HG02973 (cell line): ENCODE measurements around the gene MPPED2.

Experiments
- ATAC-seq: cut with Tn5 transposase; IDR thresholded peaks from one replicate; pipeline ENCODE4 v1.9.1; 2021; ENCODE audit warnings: moderate library complexity; ENCODE audit not compliant: unreplicated experiment

Gene MPPED2

DNA sequence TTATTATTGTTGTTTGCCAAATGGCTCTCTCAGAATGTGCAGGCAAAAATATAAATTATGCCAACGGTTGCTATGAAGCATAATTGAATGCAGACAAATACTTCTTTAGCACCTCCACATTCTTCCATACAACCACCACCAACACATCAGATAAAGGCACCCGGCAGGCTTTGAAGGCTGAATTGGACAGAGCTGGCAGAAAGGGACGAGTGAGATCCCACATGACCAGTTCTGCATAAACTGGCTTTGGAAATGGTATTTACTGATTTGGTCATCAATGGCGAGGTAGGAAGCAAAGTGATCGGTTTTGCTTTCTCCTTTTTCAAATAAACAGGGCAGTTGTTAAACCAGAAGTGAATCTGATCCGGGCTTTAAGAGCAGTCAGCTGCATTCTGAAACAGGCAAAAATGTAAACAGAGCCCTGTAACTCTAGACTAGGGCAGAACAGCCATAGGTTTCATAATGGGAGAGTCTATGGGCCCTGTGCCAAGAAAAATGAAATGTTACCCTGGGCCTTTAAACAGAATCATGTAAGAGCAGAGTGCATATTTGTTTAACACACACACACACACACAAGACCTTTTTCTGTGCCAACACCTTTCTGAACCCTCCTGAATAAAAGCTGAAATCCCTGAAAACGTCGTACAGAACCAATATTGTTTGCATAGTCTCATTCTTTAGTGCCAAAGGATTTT is 97.7 kb downstream of the MPPED2 start:
- no peak for ATAC-seq

DNA sequence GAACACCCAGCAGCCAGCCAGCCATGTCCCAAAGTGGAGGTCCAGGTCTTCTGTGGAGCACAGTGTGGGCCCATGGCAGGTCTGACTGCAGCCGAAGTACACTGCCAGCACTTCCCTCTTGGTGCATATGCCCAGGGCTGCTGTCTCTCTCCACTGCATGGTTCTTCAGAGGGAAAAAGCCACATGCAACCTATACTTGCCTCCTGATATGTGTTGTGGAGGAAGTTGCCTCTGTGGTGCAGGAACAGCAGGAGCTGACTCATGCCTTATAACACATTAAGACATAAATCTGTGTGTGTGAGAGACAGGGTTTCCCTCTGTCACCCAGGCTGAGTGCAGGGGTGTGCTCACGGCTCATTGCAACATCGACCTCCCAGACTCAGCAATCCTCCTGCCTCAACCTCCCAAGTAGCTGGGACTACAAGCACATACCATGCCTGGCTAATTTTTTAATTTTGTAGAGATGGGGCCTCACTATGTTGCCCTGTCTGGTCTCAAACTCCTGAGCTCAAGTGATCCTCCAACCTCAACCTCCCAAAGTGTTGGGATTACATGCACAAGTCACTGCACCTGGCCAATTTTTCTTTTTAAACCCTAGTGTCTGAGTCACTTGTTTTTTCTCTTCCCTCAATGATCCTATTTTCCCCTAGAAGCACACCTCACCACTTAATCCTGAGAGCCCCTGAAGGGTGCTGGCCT is 98.8 kb downstream of the MPPED2 start:
- ATAC-seq: no peak

DNA sequence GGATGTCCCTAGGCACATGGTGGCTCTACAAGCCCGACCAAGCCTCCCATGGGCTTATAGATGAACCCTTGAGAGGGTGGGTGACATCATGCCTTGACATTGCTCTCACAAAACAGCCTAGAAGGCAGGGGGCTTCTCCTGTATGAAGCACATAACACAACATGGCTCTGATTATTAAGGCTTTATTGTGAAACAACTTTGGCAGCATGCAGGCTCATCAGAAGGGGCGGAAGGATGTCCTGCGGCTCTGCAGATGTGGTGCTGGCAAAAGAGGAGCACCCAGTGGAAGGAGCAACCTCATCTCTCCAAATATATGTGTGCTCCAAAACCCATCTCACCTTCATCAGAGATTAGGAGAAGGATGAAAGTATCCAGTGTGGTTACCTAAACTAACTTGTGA is 100.4 kb downstream of the MPPED2 start:
- ATAC-seq: no peak

DNA sequence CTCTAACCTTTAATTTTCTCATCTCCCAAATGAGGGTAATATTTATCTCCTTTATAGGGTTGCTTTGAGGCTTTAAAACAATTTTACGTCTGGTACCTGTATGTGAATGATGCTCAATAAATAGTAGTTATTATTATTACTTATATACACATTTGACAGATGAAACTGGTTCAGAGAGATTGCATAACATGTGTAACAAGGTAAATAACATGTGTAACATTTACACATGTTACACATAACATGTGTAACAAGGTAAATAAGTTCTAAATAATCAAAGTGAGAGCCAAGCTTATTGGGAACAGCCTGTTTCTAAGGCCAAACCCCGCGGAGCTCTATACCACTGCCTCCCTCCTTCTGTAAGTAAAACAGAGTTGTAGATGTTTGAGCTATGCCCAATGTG is 100.9 kb downstream of the MPPED2 start:
- ATAC-seq: no peak

DNA sequence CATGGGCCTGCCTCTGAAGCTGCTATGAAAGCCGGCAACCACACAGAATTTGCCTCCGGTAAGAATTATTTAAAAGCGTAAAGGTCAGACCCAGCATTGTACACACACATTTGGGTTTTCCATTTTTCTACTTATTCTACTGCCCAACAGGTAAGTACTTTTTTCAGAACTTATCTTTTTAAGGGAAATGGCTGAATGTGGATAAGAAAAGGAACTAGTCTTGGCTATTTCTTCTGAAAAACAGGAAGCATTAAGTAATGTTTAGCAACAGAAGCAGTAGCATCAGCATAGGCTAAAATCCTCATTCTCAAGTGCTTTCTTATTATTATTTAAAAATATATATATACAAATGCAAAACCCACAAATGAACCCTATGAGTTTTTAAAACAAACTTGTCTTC is 103.1 kb downstream of the MPPED2 start:
- no peak for ATAC-seq

DNA sequence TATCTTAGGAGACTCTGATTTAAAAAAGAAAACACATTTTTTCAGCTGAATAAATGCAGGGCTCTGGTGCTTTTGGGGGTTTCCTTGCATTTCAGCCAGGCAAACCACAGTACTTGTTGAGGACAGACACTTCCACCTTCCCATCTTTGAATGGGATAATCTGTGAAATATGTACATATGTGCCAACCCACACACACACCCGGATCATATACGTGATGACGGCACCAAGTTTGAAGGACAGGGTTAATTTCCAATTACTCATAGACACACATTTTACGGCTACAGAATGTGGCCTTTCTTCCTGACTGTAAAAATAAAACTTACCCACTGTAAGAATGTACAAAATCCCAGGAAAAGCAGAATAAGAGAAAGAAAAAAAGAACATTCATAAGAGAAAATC is 104.4 kb downstream of the MPPED2 start:
- ATAC-seq: no peak

DNA sequence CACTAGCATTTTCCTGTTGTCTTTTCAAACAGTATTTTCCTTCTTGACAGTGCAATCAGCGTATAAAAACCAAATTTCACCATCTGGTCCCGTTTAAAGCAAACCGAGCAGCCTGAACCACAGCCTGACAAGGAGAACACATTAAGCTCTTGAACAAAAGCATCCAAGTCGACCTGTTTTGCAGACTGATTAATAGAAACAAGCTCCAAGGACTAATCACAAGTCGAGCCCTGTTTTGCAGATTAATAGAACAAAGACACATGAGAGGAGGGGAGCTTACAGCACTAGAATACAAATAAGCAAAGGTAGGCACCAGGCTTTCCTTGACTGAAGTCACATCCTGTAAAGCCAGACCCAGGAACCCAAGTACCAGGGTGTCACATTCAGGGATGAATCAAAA is 104.8 kb downstream of the MPPED2 start:
- no peak for ATAC-seq

DNA sequence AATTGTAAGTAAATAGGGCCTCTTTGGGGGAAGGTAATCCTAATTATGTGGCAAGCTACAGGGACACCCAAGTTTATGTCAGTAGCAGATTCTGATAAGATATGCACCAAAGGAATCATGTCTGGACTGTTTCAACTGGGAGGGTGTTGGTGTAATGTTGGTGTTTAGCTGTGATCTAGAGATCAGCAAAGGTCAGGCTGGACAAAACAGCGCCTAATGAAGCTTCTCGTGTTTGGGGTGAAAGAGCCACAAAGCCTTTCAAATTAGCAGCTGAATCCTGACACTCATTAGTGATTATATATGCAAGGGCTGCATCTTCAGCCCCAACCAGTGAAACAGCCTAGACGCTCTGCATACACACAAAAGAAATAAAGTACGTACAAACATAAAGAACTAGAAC is 106.3 kb downstream of the MPPED2 start:
- ATAC-seq: no peak

DNA sequence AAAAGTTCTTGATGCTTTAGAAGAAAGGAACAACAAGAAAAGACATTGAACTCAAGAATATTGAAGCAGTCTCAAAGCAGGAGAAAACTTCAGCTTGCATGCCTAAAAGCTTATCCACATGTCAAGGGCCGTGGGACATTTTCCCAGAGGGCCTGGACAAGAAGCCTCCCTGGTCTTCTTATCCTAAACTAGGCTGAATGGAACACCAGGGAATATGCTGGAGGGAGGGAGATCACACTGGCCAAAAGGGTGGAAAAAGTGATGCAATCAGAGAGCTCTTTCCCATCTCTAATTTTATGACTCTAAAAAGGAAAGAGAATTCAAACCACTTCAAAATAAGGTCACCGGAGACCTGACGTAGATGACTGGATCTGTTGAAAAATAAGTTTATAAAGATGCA is 107.2 kb downstream of the MPPED2 start:
- ATAC-seq: no peak

DNA sequence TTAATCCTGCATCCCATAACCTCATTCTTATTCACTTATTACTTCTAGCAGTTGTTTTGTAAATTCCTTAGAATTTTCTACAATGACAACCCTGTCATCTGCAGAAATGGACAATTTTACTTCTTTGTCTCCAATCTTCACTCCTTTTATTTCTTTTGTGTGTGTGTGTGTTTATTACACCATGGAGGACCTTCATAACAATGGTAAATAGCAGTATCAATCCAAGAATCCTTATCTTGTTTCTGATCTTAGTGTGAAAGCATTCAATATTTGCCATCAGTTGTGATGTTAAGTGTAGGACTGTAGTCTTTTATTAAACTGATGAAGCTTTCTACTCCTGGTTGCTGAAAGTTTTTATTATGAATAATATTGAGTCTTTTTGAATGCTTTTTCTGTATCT is 109.1 kb downstream of the MPPED2 start:
- no peak for ATAC-seq

DNA sequence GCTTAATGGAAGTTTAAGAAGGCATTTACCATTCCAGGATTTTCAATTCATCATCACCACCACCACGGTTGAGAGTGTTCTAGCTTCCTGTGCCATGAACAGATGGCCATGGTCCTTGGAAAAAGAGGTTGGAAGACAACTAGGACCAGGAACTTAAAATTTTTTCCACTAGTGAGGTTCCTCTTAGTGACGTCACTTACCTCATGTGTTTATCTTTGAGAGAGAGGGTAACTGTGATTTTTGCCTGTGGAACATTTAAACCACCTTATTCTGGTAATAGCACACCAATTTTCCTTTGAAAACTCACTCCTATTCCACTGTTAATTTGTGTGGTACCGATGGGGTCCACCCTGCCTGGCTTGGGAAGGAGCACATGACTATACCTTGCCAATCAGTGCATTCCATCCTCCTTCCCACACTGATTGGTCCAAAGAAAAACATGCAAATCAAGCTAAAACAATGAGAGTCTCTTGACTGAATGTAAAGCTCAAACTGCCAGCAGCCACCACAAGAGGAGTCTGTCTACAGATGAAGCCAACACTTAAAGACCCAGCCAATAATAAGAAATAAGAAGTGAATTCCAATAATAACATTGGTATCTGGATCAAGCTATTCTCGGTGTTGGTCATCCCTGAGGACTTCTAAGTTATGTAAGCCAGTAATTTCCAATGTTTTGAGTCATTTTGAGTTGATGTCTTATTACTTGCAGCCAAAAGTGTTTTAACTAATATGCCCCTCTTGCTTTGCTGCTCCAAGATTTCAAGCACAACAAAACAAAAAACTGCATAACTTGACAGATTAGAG is 111.8 kb downstream of the MPPED2 start:
- no peak for ATAC-seq

DNA sequence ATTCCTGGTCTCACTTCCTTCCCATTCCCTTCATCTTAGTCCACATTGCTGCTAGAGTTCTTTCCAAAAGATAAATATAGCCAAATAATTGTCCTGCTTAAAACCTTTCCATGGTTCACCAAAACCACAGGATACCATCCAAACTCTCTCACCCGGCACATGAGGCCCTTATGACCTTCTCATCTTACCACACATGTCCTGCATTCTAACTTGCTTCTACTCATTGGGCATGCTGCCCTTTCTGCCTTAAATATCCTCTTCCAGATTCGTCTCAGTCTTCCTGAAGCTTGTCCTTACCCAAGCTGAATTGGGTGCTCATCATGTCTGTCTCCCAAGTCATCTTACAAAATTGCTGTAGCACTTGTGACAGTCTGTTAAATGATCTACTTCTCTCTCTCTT is 114.9 kb downstream of the MPPED2 start:
- no peak for ATAC-seq

DNA sequence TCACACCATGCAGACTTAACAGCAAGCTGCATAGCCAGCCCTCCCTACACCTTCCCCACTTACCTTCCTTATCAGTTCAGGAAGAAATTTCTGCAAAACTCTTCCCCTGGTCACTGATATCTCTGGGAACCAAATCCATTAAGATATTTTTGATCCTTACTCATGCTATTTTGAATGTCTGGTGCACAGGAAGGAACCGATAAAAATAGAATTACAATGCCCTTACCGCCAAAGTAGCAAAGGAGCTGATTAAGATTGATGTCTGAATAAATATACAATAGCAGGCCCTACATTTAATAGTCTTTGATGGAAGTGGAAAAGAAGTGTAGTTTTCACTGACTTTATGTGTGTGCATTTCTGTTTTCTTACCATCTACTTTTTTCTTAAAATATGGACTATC is 117.3 kb downstream of the MPPED2 start:
- ATAC-seq: no peak

DNA sequence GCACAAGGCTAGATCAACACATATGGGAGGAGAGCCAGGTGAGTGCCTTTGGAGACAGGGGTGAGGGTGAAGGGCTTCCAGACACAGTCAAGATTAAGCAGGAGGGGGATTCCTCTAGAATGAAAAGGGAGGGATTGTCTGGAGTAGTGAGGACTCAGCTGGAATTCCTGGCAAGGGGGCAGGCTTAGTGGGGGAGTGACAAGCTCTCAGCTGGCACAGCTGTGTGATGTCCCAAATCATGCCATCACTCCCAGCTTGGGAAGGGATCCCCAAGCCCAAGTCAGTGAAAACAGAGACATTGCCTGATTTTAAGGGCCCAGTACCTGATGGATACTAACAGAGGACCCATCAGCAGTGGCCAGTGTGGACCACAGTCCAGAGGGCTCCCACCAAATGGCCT is 119.0 kb downstream of the MPPED2 start:
- no peak for ATAC-seq

DNA sequence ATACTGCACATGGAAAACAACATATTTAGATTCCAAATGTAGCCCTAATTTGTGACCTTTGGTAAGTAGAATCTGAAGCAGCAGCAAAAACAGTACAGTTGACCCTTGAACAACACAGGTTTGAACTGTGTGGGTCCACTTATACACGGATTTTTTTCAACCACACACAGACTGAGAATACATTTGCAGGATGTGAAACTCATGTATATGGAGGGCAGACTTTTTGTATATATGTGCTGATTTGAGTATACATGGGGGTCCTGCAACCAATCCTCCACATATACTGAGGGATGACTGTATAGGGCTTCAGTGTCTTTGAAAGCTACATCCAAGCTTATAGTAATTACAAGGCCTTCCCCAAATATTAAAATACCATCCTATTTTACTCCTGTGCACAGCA is 120.5 kb downstream of the MPPED2 start:
- no peak for ATAC-seq

DNA sequence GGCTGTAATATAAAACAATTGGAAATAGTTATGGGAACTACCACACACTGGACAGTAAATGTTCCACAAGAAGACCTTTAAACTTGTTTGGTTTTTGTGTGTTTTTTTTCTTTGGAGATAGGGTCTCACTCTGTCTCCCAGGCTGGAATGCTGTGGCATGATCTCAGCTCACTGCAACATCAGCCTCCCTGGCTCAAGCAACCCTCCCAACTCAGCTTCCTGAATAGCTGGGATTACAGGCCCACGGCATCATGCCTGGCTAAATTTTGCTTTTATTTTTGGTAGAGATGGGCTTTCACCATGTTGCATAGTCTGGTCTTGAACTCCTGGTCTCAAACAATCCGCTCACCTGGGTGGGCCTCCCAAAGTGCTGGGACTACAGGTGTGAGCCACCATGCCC is 121.0 kb downstream of the MPPED2 start:
- no peak for ATAC-seq

DNA sequence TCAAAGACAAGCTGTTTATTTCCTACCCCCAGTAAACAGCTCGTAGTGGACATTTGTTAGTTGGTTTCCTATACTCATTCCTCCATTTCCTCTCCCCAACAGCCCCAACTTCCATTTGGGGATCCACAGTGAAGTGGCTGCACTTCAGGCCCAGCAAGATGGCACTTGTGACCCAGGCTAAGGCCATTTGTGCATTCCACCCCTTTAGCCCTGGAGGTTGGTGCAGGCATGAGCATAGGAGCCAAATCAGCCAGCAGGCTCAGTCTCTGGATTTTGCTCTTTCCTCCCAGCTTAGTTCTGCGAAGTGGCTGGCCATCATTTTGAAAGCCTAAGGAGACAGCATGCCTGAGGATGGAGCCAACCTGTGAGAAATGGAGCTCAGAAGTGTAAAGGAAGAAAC is 122.9 kb downstream of the MPPED2 start:
- ATAC-seq: no peak

DNA sequence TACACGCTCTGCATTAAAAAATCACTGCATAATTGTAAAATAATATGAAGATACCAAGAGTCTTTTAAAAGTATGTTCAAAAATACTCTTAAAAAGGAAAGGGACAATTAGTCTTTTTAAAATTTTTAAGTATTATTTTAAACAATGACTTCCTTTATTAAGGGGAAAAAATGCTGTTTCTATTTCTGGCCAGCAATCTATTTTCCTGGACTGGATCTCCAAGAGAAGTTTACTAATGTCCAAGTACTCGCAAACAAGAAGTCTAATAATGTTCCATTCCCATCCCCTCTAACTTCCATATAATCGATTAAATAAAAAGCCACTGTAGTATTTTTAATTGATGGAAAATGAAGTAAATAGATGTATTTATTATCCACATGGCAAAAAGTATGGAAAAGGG is 123.7 kb downstream of the MPPED2 start:
- no peak for ATAC-seq

DNA sequence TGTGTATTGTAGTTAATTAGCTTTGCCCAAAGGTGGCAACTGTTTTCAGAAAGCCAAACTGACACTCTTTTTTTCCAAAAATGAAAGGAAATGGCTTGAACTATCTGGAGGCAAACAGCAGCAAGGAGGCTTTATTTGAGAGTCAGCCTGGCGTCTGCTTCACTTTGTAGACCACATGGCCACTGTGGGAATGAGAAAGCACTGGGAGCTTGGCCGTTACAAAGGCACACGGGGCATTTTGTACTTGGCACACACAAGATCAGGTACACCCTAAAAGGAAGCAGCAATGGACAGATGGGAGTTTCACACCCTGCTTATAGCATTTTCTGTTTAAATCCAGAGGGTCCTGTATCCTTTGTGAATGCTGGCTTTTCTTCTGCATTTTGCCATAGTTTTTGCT is 126.3 kb downstream of the MPPED2 start:
- ATAC-seq: no peak

DNA sequence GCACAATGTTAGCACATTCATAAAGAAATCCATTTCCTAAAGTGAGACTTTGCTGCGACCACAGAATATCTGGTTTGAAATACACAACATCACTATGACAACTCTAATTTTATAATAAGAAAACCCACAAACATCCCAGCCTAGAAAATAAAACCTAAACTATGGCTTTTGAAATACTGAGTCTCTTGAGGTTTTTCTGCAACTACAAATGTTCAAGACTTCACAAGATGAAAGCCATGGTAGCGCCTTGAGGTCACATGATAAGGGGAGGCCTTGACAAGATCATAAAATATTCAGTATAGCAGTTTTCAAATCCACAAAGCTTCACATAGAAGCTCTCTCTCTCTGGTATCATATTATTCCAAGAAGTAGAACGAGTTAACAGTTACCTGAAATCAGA is 126.8 kb downstream of the MPPED2 start:
- no peak for ATAC-seq

DNA sequence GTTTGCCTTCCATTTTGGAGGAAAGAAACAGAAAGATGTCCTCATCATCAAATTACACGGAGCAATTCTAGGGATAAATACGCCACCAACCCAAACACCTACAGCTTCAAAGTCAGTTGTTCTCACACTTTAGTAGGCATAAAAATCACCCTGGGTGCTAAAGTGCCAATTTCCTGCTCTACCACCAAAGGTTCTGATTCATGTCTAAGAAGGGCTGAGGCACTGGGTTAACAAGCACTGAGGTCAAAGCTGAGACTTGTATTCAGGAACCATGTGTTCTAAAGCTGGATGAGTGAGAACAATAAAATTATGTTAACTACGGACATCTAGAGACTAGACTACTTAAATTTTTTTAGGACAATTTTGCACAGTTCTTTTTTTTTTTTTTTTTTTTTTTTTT is 127.6 kb downstream of the MPPED2 start:
- no peak for ATAC-seq

DNA sequence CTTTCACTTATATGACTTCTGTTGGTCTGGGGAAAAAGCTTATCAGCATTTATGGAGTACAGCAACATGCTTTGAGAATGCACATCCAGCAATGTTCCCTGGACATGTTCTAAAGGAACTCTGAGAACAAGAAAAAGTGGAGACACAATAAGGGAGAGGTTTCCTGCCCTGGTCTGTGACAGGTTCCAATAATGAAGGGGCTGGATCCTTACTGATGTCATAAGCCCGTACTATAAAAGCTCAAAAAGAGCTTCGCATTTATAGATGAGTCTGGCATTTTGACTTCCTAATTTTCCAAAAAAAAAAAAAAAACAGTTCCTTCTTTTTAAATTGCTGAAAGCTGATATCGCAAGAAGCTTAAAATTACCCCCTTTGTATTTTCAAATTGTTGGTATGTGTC is 129.1 kb downstream of the MPPED2 start:
- no peak for ATAC-seq
